Peyer's patch (tissue), 4 donors: ENCODE data around the gene ZNF345.

Experiments
- CTCF ChIP-seq, 6 experiments: fragments of 450-650 bp in 4 of 6; fragments of 200-600 bp in 2 of 6; sonication (generic) in 1 of 6; IDR thresholded peaks; one replicate each; pipeline ENCODE4 v1.5.1; 2017 to 2019; ENCODE audit warnings: antibody characterized with exemption in 6 of 6, mild to moderate bottlenecking in 3 of 6, moderate library complexity in 1 of 6
- POLR2A ChIP-seq, 2 donors: fragments of 450-650 bp; IDR thresholded peaks; one replicate each; pipeline ENCODE4 v1.5.1; 2017; ENCODE audit warnings: antibody characterized with exemption in 2 of 2, mild to moderate bottlenecking in 2 of 2, moderate library complexity in 2 of 2

- TF ChIP-seq CTCF (IDR thresholded peaks at IDR 0.05) (no peak), POLR2A (IDR thresholded peaks at IDR 0.05) (no peak)
These were observed 11.8 kb upstream of the ZNF345 start for GRCh38 chr19:36838784-36839324.
